Stimulated activated CD4-positive, alpha-beta T cell treated with anti-CD3 and anti-CD28 coated beads, TNF-alpha, amount 100 ng/mL, for 4 hours (primary cell): ENCODE data around the gene TPK1.
"Not testable (repeated sequence)": the region's sequence is repeated elsewhere in the genome, so short reads cannot be mapped to it uniquely, and the experiment has no call there.

ENCODE experiments used
- DNase-seq, 3 experiments: peaks; one replicate each; pipeline ENCODE4 v3.0.0-alpha.2; 2020; ENCODE audit warnings: low read depth in 3 of 3

Gene TPK1

GRCh38 chr7:144777889-144778288, 58.0 kb downstream of the TPK1 start:
- DNase-seq: not testable (repeated sequence)

GRCh38 chr7:144777005-144777839, 58.6 kb downstream of the TPK1 start:
- no peak for DNase-seq

- DNase-seq: no peak
Measured at GRCh38 chr7:144776447-144776846, 59.4 kb downstream of the TPK1 start.

GRCh38 chr7:144775749-144776148, 60.1 kb downstream of the TPK1 start:
- no peak for DNase-seq

- DNase-seq: no peak
Measured at GRCh38 chr7:144771927-144772326, 63.9 kb downstream of the TPK1 start.

GRCh38 chr7:144771174-144771573, 64.7 kb downstream of the TPK1 start:
- no peak for DNase-seq

- no peak for DNase-seq
Measured at GRCh38 chr7:144769352-144769751, 66.5 kb downstream of the TPK1 start.

GRCh38 chr7:144768633-144769032, 67.2 kb downstream of the TPK1 start:
- DNase-seq: no peak

- no peak for DNase-seq
Measured at GRCh38 chr7:144763291-144763690, 72.6 kb downstream of the TPK1 start.

GRCh38 chr7:144762853-144763252, 73.0 kb downstream of the TPK1 start:
- no peak for DNase-seq

- no peak for DNase-seq
Measured at GRCh38 chr7:144761493-144761892, 74.4 kb downstream of the TPK1 start.

- no peak for DNase-seq
Measured at GRCh38 chr7:144759653-144760052, 76.2 kb downstream of the TPK1 start.

GRCh38 chr7:144747936-144748335, 87.9 kb downstream of the TPK1 start:
- DNase-seq: no peak

GRCh38 chr7:144738708-144739314, 97.0 kb downstream of the TPK1 start:
- peak in 1 of 3 experiments; percentile 1 for DNase-seq

- DNase-seq: no peak
Measured at GRCh38 chr7:144738146-144738545, 97.7 kb downstream of the TPK1 start.

- no peak for DNase-seq
Measured at GRCh38 chr7:144736880-144737493, 98.9 kb downstream of the TPK1 start.

- DNase-seq: no peak
Measured at GRCh38 chr7:144735505-144736276, 100.2 kb downstream of the TPK1 start.

GRCh38 chr7:144731661-144732351, 104.0 kb downstream of the TPK1 start:
- no peak for DNase-seq

GRCh38 chr7:144730224-144730623, 105.6 kb downstream of the TPK1 start:
- no peak for DNase-seq

GRCh38 chr7:144729226-144729625, 106.6 kb downstream of the TPK1 start:
- no peak for DNase-seq

- no peak for DNase-seq
Measured at GRCh38 chr7:144728551-144728950, 107.3 kb downstream of the TPK1 start.
